HG02763 (cell line): ENCODE data around the gene SLC10A1.

Source experiments
- ATAC-seq: cut with Tn5 transposase; IDR thresholded peaks from one replicate; pipeline ENCODE4 v1.9.1; 2021; ENCODE audit warnings: mild to moderate bottlenecking, moderate library complexity; ENCODE audit not compliant: unreplicated experiment

Gene SLC10A1

GRCh38 chr14:69811227-69811867 is 14.3 kb upstream of the SLC10A1 start:
- no peak for ATAC-seq

- no peak for ATAC-seq
Observed at GRCh38 chr14:69808919-69809808, 12.1 kb upstream of the SLC10A1 start.

GRCh38 chr14:69807192-69807591 is 10.2 kb upstream of the SLC10A1 start:
- no peak for ATAC-seq

- no peak for ATAC-seq
Observed at GRCh38 chr14:69804902-69805301, 7.9 kb upstream of the SLC10A1 start.

- no peak for ATAC-seq
Observed at GRCh38 chr14:69803753-69804152, 6.7 kb upstream of the SLC10A1 start.

- no peak for ATAC-seq
Observed at GRCh38 chr14:69798339-69798735, 1.3 kb upstream of the SLC10A1 start.

- ATAC-seq = no peak
Observed at GRCh38 chr14:69797573-69798338, 715 bp upstream of the SLC10A1 start.

GRCh38 chr14:69795691-69796090 is 1.4 kb downstream of the SLC10A1 start:
- no peak for ATAC-seq

GRCh38 chr14:69794791-69795190 is 2.2 kb downstream of the SLC10A1 start:
- ATAC-seq = no peak

- ATAC-seq = no peak
Observed at GRCh38 chr14:69792887-69793421, 4.1 kb downstream of the SLC10A1 start.

GRCh38 chr14:69789118-69789640 is 7.9 kb downstream of the SLC10A1 start:
- ATAC-seq = no peak

GRCh38 chr14:69786603-69787002 is 10.4 kb downstream of the SLC10A1 start:
- ATAC-seq = no peak

GRCh38 chr14:69784942-69785341 is 12.1 kb downstream of the SLC10A1 start:
- no peak for ATAC-seq

GRCh38 chr14:69780952-69781351 is 16.1 kb downstream of the SLC10A1 start:
- ATAC-seq = no peak

- ATAC-seq = no peak
Observed at GRCh38 chr14:69780092-69780491, 16.9 kb downstream of the SLC10A1 start.

GRCh38 chr14:69779088-69779487 is 18.0 kb downstream of the SLC10A1 start:
- ATAC-seq = no peak

GRCh38 chr14:69776875-69777453 is 20.1 kb downstream of the SLC10A1 start:
- no peak for ATAC-seq

GRCh38 chr14:69775012-69775411 is 22.0 kb downstream of the SLC10A1 start:
- ATAC-seq = no peak

GRCh38 chr14:69773571-69774276 is 23.3 kb downstream of the SLC10A1 start:
- ATAC-seq = no peak
